HEK293 (cell line): ENCODE data around the gene TMTC1.

Experiments used
- CTCF ChIA-PET: fragments of 350-600 bp; formaldehyde crosslinking; extraction: SDS; loops from one replicate; lab custom pipeline; 2021; ENCODE audit warnings: antibody characterized with exemption; lab: Yijun Ruan, JAX
- POLR2A ChIA-PET: fragments of 300-600 bp; formaldehyde crosslinking; extraction: SDS; loops from one replicate; lab custom pipeline; 2020; ENCODE audit warnings: antibody characterized with exemption, inconsistent platforms; lab: Yijun Ruan, JAX
- H3K27ac ChIP-seq: fragments of 200-500 bp; sonication (Bioruptor generic); 2 replicates; pipeline ENCODE4 v1.5.1; 2014; ENCODE audit warnings: low read depth, low read length, control low read depth, inconsistent platforms; ENCODE audit errors: extremely low read depth
- H3K36me3 ChIP-seq, 2 experiments: fragments of 200-500 bp in 1 of 2; sonication (Bioruptor generic) in 1 of 2; 1 replicate in 1 of 2; 2 replicates in 1 of 2; pipeline ENCODE4 v1.5.1; 2014 to 2017; ENCODE audit warnings: inconsistent platforms in 2 of 2, low read length in 2 of 2; ENCODE audit not compliant: control insufficient read depth in 2 of 2, insufficient read depth in 1 of 2
- H3K4me1 ChIP-seq: fragments of 200-500 bp; sonication (Bioruptor generic); 2 replicates; pipeline ENCODE4 v1.5.1; 2014; ENCODE audit warnings: mild to moderate bottlenecking, low read length, inconsistent platforms; ENCODE audit not compliant: control insufficient read depth, insufficient read depth
- H3K4me3 ChIP-seq: 2 replicates; pipeline ENCODE4 v1.5.1; 2011; ENCODE audit warnings: low read depth, mild to moderate bottlenecking, control low read depth, low read length, moderate library complexity
- H3K9me3 ChIP-seq: fragments of 200-500 bp; sonication (Bioruptor generic); 2 replicates; pipeline ENCODE4 v1.5.1; 2014; ENCODE audit warnings: low read depth, low read length, inconsistent platforms; ENCODE audit not compliant: control insufficient read depth, insufficient read depth
- INSM2 ChIP-seq: fragments of 450-650 bp; formaldehyde crosslinking; IDR thresholded peaks from 2 replicates; pipeline ENCODE4 v1.5.1; 2016; ENCODE audit warnings: missing biosample characterization, missing genetic modification characterization
- OSR2 ChIP-seq: fragments of 450-650 bp; formaldehyde crosslinking; IDR thresholded peaks from 2 replicates; pipeline ENCODE4 v1.5.1; 2016; ENCODE audit warnings: missing biosample characterization, missing genetic modification characterization
- PRDM10 ChIP-seq: fragments of 450-650 bp; formaldehyde crosslinking; IDR thresholded peaks from 2 replicates; pipeline ENCODE4 v1.5.1; 2016; ENCODE audit warnings: missing biosample characterization, missing genetic modification characterization
- ZBTB17 ChIP-seq: fragments of 450-650 bp; formaldehyde crosslinking; IDR thresholded peaks from 2 replicates; pipeline ENCODE4 v1.5.1; 2016; ENCODE audit warnings: missing biosample characterization, missing genetic modification characterization
- ZBTB48 ChIP-seq: fragments of 450-650 bp; formaldehyde crosslinking; IDR thresholded peaks from 2 replicates; pipeline ENCODE4 v1.5.1; 2016; ENCODE audit warnings: missing biosample characterization, missing genetic modification characterization
- ZNF10 ChIP-seq: fragments of 450-650 bp; formaldehyde crosslinking; IDR thresholded peaks from 2 replicates; pipeline ENCODE4 v1.5.1; 2017; ENCODE audit warnings: missing biosample characterization, missing genetic modification characterization
- ZNF324 ChIP-seq: fragments of 450-650 bp; formaldehyde crosslinking; IDR thresholded peaks from 2 replicates; pipeline ENCODE4 v1.5.1; 2016; ENCODE audit warnings: missing biosample characterization, missing genetic modification characterization
- ZNF514 ChIP-seq: fragments of 450-650 bp; formaldehyde crosslinking; IDR thresholded peaks from 2 replicates; pipeline ENCODE4 v1.5.1; 2016; ENCODE audit warnings: missing biosample characterization, missing genetic modification characterization
- ZNF561 ChIP-seq: fragments of 450-650 bp; IDR thresholded peaks from 2 replicates; pipeline ENCODE4 v1.5.1; 2018; ENCODE audit warnings: missing biosample characterization, missing genetic modification characterization, borderline replicate concordance
- ZNF610 ChIP-seq: fragments of 450-650 bp; formaldehyde crosslinking; IDR thresholded peaks from 2 replicates; pipeline ENCODE4 v1.5.1; 2016; ENCODE audit warnings: missing biosample characterization, missing genetic modification characterization, borderline replicate concordance
- ZSCAN16 ChIP-seq: fragments of 450-650 bp; formaldehyde crosslinking; IDR thresholded peaks from 2 replicates; pipeline ENCODE4 v1.5.1; 2016; ENCODE audit warnings: missing biosample characterization, missing genetic modification characterization
- ZSCAN30 ChIP-seq: fragments of 450-650 bp; IDR thresholded peaks from 2 replicates; pipeline ENCODE4 v1.5.1; 2018; ENCODE audit warnings: missing biosample characterization, mild to moderate bottlenecking, missing genetic modification characterization, moderate library complexity
- TF ChIP-seq, protein P1 (sequence below): fragments of 450-650 bp; formaldehyde crosslinking; IDR thresholded peaks from 2 replicates; pipeline ENCODE4 v1.5.1; 2017; ENCODE audit warnings: missing biosample characterization, missing genetic modification characterization
- TF ChIP-seq, protein P2 (sequence below): fragments of 450-650 bp; formaldehyde crosslinking; IDR thresholded peaks from 2 replicates; pipeline ENCODE4 v1.5.1; 2016; ENCODE audit warnings: missing biosample characterization, missing genetic modification characterization, borderline replicate concordance

Gene TMTC1

DNA sequence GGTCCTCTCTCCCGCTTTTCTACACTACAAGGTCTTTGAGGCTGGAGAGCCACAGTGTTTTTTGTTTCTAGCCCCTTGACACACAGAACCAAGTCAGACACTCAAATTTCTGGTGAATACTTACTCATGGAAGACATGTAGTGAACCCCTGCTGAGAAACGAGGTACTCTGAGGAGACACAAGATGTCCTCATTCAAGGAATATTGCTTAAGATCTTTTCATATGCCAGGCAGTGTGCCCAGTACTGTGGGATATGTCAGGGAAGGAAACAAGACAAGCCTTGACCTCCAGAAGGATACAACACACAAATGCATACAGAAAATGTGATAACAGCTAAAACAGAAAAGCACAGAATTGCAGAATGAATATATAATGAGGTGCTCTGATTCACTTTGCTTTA lies 75.9 kb downstream of the TMTC1 start (continued):
- TF ChIP-seq PRDM10 (no peak), ZBTB48 (no peak), ZNF10 (tag by site-specific recombination) (no peak), ZNF324 (tag by site-specific recombination) (no peak), ZBTB17 (tag by site-specific recombination) (no peak), ZNF610 (tag by site-specific recombination) (no peak), ZSCAN30 (no peak), ZSCAN16 (no peak), ZNF561 (no peak)
- TF ChIP-seq, protein P1, sequence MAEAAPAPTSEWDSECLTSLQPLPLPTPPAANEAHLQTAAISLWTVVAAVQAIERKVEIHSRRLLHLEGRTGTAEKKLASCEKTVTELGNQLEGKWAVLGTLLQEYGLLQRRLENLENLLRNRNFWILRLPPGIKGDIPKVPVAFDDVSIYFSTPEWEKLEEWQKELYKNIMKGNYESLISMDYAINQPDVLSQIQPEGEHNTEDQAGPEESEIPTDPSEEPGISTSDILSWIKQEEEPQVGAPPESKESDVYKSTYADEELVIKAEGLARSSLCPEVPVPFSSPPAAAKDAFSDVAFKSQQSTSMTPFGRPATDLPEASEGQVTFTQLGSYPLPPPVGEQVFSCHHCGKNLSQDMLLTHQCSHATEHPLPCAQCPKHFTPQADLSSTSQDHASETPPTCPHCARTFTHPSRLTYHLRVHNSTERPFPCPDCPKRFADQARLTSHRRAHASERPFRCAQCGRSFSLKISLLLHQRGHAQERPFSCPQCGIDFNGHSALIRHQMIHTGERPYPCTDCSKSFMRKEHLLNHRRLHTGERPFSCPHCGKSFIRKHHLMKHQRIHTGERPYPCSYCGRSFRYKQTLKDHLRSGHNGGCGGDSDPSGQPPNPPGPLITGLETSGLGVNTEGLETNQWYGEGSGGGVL: no peak
- TF ChIP-seq, protein P2, sequence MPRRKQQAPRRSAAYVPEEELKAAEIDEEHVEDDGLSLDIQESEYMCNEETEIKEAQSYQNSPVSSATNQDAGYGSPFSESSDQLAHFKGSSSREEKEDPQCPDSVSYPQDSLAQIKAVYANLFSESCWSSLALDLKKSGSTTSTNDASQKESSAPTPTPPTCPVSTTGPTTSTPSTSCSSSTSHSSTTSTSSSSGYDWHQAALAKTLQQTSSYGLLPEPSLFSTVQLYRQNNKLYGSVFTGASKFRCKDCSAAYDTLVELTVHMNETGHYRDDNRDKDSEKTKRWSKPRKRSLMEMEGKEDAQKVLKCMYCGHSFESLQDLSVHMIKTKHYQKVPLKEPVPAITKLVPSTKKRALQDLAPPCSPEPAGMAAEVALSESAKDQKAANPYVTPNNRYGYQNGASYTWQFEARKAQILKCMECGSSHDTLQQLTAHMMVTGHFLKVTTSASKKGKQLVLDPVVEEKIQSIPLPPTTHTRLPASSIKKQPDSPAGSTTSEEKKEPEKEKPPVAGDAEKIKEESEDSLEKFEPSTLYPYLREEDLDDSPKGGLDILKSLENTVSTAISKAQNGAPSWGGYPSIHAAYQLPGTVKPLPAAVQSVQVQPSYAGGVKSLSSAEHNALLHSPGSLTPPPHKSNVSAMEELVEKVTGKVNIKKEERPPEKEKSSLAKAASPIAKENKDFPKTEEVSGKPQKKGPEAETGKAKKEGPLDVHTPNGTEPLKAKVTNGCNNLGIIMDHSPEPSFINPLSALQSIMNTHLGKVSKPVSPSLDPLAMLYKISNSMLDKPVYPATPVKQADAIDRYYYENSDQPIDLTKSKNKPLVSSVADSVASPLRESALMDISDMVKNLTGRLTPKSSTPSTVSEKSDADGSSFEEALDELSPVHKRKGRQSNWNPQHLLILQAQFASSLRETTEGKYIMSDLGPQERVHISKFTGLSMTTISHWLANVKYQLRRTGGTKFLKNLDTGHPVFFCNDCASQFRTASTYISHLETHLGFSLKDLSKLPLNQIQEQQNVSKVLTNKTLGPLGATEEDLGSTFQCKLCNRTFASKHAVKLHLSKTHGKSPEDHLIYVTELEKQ (tag by site-specific recombination): no peak
- TF ChIP-seq, all 188 proteins: peak for 0

GRCh38 chr12:29706311-29706710 lies 77.4 kb downstream of the TMTC1 start:
- H3K4me1 ChIP-seq: no peaks in the 10 kb centered on the region; the same call in 1 of the 2 replicates
- no peak overlapping the region for H3K4me3 ChIP-seq
- ChIA-PET CTCF (interaction anchor here (0.8 kb wide), 1 partner anchor 60 kb away, joined by 7 read pairs; no protein-coding TSS in a partner anchor), POLR2A (no interaction called here)
- TF ChIP-seq ZNF514 (tag by site-specific recombination) (no peak), INSM2 (tag by site-specific recombination) (no peak), OSR2 (tag by site-specific recombination) (0 out of 2 replicates have a peak, but pooled peaks have one; percentile 10)
- no peaks in the 10 kb centered on the region for H3K36me3 ChIP-seq
- no peaks in the 10 kb centered on the region for H3K9me3 ChIP-seq
- no peak overlapping the region for H3K27ac ChIP-seq
